GM19397 (cell line): ENCODE results near the gene THAP7.
"Not testable (repeated sequence)": the region's sequence is repeated elsewhere in the genome, so short reads cannot be mapped to it uniquely, and the experiment has no call there.

ENCODE experiments used
- ATAC-seq: cut with Tn5 transposase; IDR thresholded peaks from one replicate; pipeline ENCODE4 v1.9.1; 2021; ENCODE audit warnings: mild to moderate bottlenecking, moderate library complexity; ENCODE audit not compliant: unreplicated experiment

The THAP7 gene

GRCh38 chr22:20979940-20980453, 21.9 kb downstream of the THAP7 start:
- ATAC-seq = no peak

- ATAC-seq = no peak
These were observed 22.6 kb downstream of the THAP7 start for GRCh38 chr22:20979243-20979809.

- no peak for ATAC-seq
These were observed 23.5 kb downstream of the THAP7 start for GRCh38 chr22:20978419-20978818.

GRCh38 chr22:20977516-20978170, 24.3 kb downstream of the THAP7 start:
- no peak for ATAC-seq

- no peak for ATAC-seq
These were observed 24.9 kb downstream of the THAP7 start for GRCh38 chr22:20977019-20977418.

- ATAC-seq = no peak
These were observed 25.5 kb downstream of the THAP7 start for GRCh38 chr22:20976291-20976877.

GRCh38 chr22:20975541-20976290, 26.2 kb downstream of the THAP7 start:
- no peak for ATAC-seq

- ATAC-seq = no peak
These were observed 27.5 kb downstream of the THAP7 start for GRCh38 chr22:20974336-20974955.

- ATAC-seq = no peak
These were observed 28.2 kb downstream of the THAP7 start for GRCh38 chr22:20973634-20974286.

- ATAC-seq = no peak
These were observed 28.9 kb downstream of the THAP7 start for GRCh38 chr22:20972933-20973577.

- not testable (repeated sequence) for ATAC-seq
These were observed 29.8 kb downstream of the THAP7 start for GRCh38 chr22:20972014-20972694.

- ATAC-seq = no peak
These were observed 30.8 kb downstream of the THAP7 start for GRCh38 chr22:20970939-20971657.

- ATAC-seq = no peak
These were observed 33.5 kb downstream of the THAP7 start for GRCh38 chr22:20968281-20968977.

GRCh38 chr22:20967697-20968211, 34.2 kb downstream of the THAP7 start:
- ATAC-seq = no peak

- no peak for ATAC-seq
These were observed 34.8 kb downstream of the THAP7 start, which contains the start of gene AIFM3 for GRCh38 chr22:20966883-20967696. Gene AIFM3 (plus strand): TSS chr22:20967255. CDS start chr22:20967945, 690 bp downstream.

- no peak for ATAC-seq
These were observed 35.7 kb downstream of the THAP7 start for GRCh38 chr22:20965888-20966855.
